Measurements from ENCODE around the gene RGL3. TPM values are rescaled to one million over a fixed set of nuclear protein-coding genes. Genes with fewer than 3 reads are reported as not detected.
A peak's percentile ranks its signal among the peaks of the same experiment; 100 is the strongest.

RGL3 gene
- total and polyA plus RNA-seq, 10 of the 15 experiments (the other 5 are each of a cell fraction or from before 2014, with no cell fraction given) = not detected

- peak; percentile 92 for TF ChIP-seq PKNOX1 (IDR thresholded peaks at IDR 0.05)
- TF ChIP-seq KDM1A (IDR thresholded peaks at IDR 0.05; ENCODE audit: borderline replicate concordance) = no peak
- TF ChIP-seq ZBED1 (IDR thresholded peaks at IDR 0.05; ENCODE audit: borderline replicate concordance) = no peak
- TF ChIP-seq ZNF207 (IDR thresholded peaks at IDR 0.05; ENCODE audit: borderline replicate concordance) = no peak
- TF ChIP-seq RUNX3 (IDR thresholded peaks at IDR 0.05; ENCODE audit: low read length) = peak; percentile 33; the same call in 1 of the 2 replicates
- no peak for TF ChIP-seq NR2F1 (conservative IDR thresholded peaks at IDR 0.05)
- TF ChIP-seq REST (IDR thresholded peaks at IDR 0.05; ENCODE audit: low read depth, low read length) = peak; percentile 44; the same call in 1 of the 2 replicates
- peak; percentile 72; the same call in 2 of the 3 replicates for TF ChIP-seq POU2F2 (IDR thresholded peaks at IDR 0.05; ENCODE audit: borderline replicate concordance, low read depth, low read length)
- no peak for TF ChIP-seq NFIC (IDR thresholded peaks at IDR 0.05; ENCODE audit: low read depth, low read length)
- no peak for TF ChIP-seq FOXM1 (IDR thresholded peaks at IDR 0.05; ENCODE audit: low read depth, low read length)
- TF ChIP-seq BHLHE40 (IDR thresholded peaks at IDR 0.05; ENCODE audit: borderline replicate concordance in 1 of 2, low read depth in 2 of 2, low read length in 1 of 2) = no peak
- TF ChIP-seq GABPA (IDR thresholded peaks at IDR 0.05; ENCODE audit: low read depth) = no peak
- TF ChIP-seq SREBF2 (IDR thresholded peaks at IDR 0.05; ENCODE audit: low read length) = no peak
- TF ChIP-seq HSF1 (IDR thresholded peaks at IDR 0.05; ENCODE audit: low read depth, low read length) = no peak
- no peak for TF ChIP-seq SIN3A (IDR thresholded peaks at IDR 0.05; ENCODE audit: low read depth, low read length)
- no peak for TF ChIP-seq ZSCAN29 (IDR thresholded peaks at IDR 0.05)
- peak; percentile 89; the same call in 1 of the 2 replicates for TF ChIP-seq CHD2 (IDR thresholded peaks at IDR 0.05; ENCODE audit: borderline replicate concordance, low read depth, low read length)
- no peak for TF ChIP-seq HDAC6 (IDR thresholded peaks at IDR 0.05; ENCODE audit: unreplicated experiment)
- no peak for TF ChIP-seq SIX5 (IDR thresholded peaks at IDR 0.05; ENCODE audit: low read depth, low read length, severe bottlenecking)
- no peak for TF ChIP-seq YBX1 (IDR thresholded peaks at IDR 0.05)
- TF ChIP-seq ZBTB4 (CRISPR knock-in tag; IDR thresholded peaks at IDR 0.05) = no peak
Observed at GRCh38 chr19:11346104-11346940, 72.8 kb downstream of the RGL3 start, which contains the start of the genes CCDC159 and TMEM205 (continued).

Data from GM12878 (cell line).